Panc1 (cell line): ENCODE measurements around the gene HOXC6. TPM values are rescaled to one million over a fixed set of nuclear protein-coding genes. Genes with fewer than 3 reads are reported as not detected.

Experiments
- ATAC-seq: fragments of 200-7000 bp; cut with Tn5 transposase; 2 replicates; pipeline ENCODE4 v1.9.1; 2020; ENCODE audit warnings: mild to moderate bottlenecking, moderate library complexity
- BruUV-seq: library from RNA; stranded (reverse); fragments of 400-500 nt; replicated peaks from 2 replicates; lab custom pipeline; 2021; lab: Mats Ljungman, UMichigan
- CTCF ChIA-PET: fragments of 300-600 bp; sonication (Branson Sonifier 250); formaldehyde crosslinking; loops from one replicate; lab custom pipeline; 2022; ENCODE audit warnings: antibody characterized with exemption; lab: Charles Lee
- POLR2A ChIA-PET: fragments of 300-600 bp; sonication (Branson Sonifier 250); formaldehyde crosslinking; loops from one replicate; lab custom pipeline; 2022; ENCODE audit warnings: antibody characterized with exemption; lab: Charles Lee
- DNase-seq: peaks from one replicate; pipeline ENCODE4 v3.0.0-alpha.2; 2010; ENCODE audit warnings: low read depth, low spot score
- H3K27ac ChIP-seq: 2 replicates; pipeline ENCODE4 v1.5.1; 2011; ENCODE audit warnings: mild to moderate bottlenecking, low read length, inconsistent platforms
- H3K27me3 ChIP-seq: fragments of 200-500 bp; sonication (Bioruptor generic); 2 replicates; pipeline ENCODE4 v1.6.0; 2014; ENCODE audit warnings: low read length, inconsistent platforms; ENCODE audit not compliant: control insufficient read depth, insufficient read depth
- H3K36me3 ChIP-seq: fragments of 200-500 bp; sonication (Bioruptor generic); 2 replicates; pipeline ENCODE4 v1.5.1; 2014; ENCODE audit warnings: inconsistent platforms, mild to moderate bottlenecking, low read length, moderate library complexity; ENCODE audit not compliant: control insufficient read depth, insufficient read depth
- H3K4me1 ChIP-seq: 2 replicates; pipeline ENCODE4 v1.5.1; 2011; ENCODE audit warnings: inconsistent platforms, mild to moderate bottlenecking, low read length, moderate library complexity; ENCODE audit not compliant: control insufficient read depth, insufficient read depth
- H3K4me3 ChIP-seq, 2 experiments: 2 replicates each; pipeline ENCODE4 v1.5.1; 2011 to 2012; ENCODE audit warnings: low read depth in 2 of 2, low read length in 2 of 2, mild to moderate bottlenecking in 2 of 2, inconsistent platforms in 1 of 2, moderate library complexity in 1 of 2
- H3K9me3 ChIP-seq: fragments of 200-500 bp; sonication (Bioruptor generic); 2 replicates; pipeline ENCODE4 v1.5.1; 2014; ENCODE audit warnings: low read depth, mild to moderate bottlenecking, inconsistent platforms, low read length, moderate library complexity; ENCODE audit not compliant: control insufficient read depth, insufficient read depth
- CTCF ChIP-seq: fragments of 450-650 bp; IDR thresholded peaks from 2 replicates; pipeline ENCODE4 v1.5.1; 2017; ENCODE audit warnings: mild to moderate bottlenecking
- POLR2AphosphoS5 ChIP-seq: IDR thresholded peaks from 2 replicates; pipeline ENCODE4 v1.6.1; 2012; ENCODE audit warnings: mild to moderate bottlenecking, low read depth, low read length, moderate library complexity
- REST ChIP-seq, 2 experiments: IDR thresholded peaks; 2 replicates each; pipeline ENCODE4 v1.6.1; 2011 to 2012; ENCODE audit warnings: low read depth in 2 of 2, control low read depth in 1 of 2, low read length in 1 of 2, mild to moderate bottlenecking in 1 of 2, moderate library complexity in 1 of 2; ENCODE audit not compliant: insufficient read depth in 1 of 2
- SIN3A ChIP-seq: IDR thresholded peaks from 2 replicates; pipeline ENCODE4 v1.6.1; 2012; ENCODE audit warnings: low read depth, mild to moderate bottlenecking, low read length, moderate library complexity, borderline replicate concordance; ENCODE audit not compliant: insufficient read depth
- TCF7L2 ChIP-seq: IDR thresholded peaks from 2 replicates; pipeline ENCODE4 v1.6.1; 2011; ENCODE audit warnings: mild to moderate bottlenecking, low read depth, low read length, inconsistent platforms
- in situ Hi-C: cut with HindIII; loops from 2 replicates; pipeline ENCODE4 v1.10.0; 2016; ENCODE audit warnings: low sequenced_read_pairs, low pct_unique_long_range_greater_than_20kb
- intact Hi-C: fragments of 100-400 bp; cut with micrococcal nuclease; formaldehyde crosslinking; loops from one replicate; pipeline ENCODE4 v1.10.0; 2022; ENCODE audit not compliant: unreplicated experiment
- total RNA-seq: library from RNA; stranded (reverse); gene quantifications from one replicate; pipeline ENCODE4 v1.2.1, GENCODE V29; 2021; ENCODE audit not compliant: unreplicated experiment

Gene HOXC6
- total RNA-seq, 1 experiment from 2014 or later: 52.2 TPM

GRCh38 chr12:54006559-54007220, 21.6 kb upstream of the HOXC6 start:
- no peak for DNase-seq
- Histone ChIP-seq H3K4me1 (peaks cover 45% of the 10 kb centered on the region), H3K36me3 (peaks cover 3% of the 10 kb centered on the region; the same call in 1 of the 2 replicates), H3K27me3 (no peaks in the 10 kb centered on the region), H3K4me3 (peak overlapping the region; percentile 47 to 66), H3K9me3 (no peaks in the 10 kb centered on the region), H3K27ac (peak overlapping the region; percentile 99)
- ChIA-PET CTCF (interaction anchor here (0.6 to 1.0 kb wide), 8 partner anchors 12 to 364 kb away, joined by 3 to 8 read pairs (median 4); partner anchors contain the start of gene HOXC10), POLR2A (interaction anchor here (0.6 to 0.7 kb wide), 2 partner anchors 183 to 200 kb away, joined by 3 read pairs; no protein-coding TSS in a partner anchor)
- in situ Hi-C loops (no loop called here), intact Hi-C loops (loop anchor here (1.0 kb wide), 3 partner anchors 15 to 195 kb away; no protein-coding TSS in a partner anchor)
- BruUV-seq: no TSS peak
- TF ChIP-seq SIN3A (no peak), TCF7L2 (no peak), CTCF (no peak), POLR2AphosphoS5 (peak; percentile 44; the same call in 1 of the 2 replicates), REST (IDR thresholded peaks at IDR 0.05; ENCODE audit: insufficient read depth in 1 of 2, low read depth in 2 of 2, low read length in 1 of 2) (no peak)
- no peak for ATAC-seq

- Histone ChIP-seq H3K9me3 (no peaks in the 10 kb centered on the region), H3K27ac (peak overlapping the region; percentile 99), H3K27me3 (no peaks in the 10 kb centered on the region), H3K36me3 (peaks cover 1% of the 10 kb centered on the region; the same call in 1 of the 2 replicates), H3K4me3 (peak overlapping the region; percentile 47 to 66), H3K4me1 (peaks cover 49% of the 10 kb centered on the region)
- ATAC-seq (no peak), DNase-seq (no peak)
- no peak for TF ChIP-seq CTCF
- TF ChIP-seq REST (IDR thresholded peaks at IDR 0.05; ENCODE audit: insufficient read depth in 1 of 2, low read depth in 2 of 2, low read length in 1 of 2): no peak
- TF ChIP-seq POLR2AphosphoS5: no peak
- ChIA-PET POLR2A (interaction anchor here (1.4 kb wide), 1 partner anchor 9 kb away, joined by 5 read pairs; no protein-coding TSS in a partner anchor), CTCF (interaction anchor here (0.5 to 1.5 kb wide), 9 partner anchors 19 to 317 kb away, joined by 3 to 6 read pairs (median 3); partner anchors contain the start of genes COPZ1 and HOXC10)
- intact Hi-C loops: no loop called here
- no TSS peak for BruUV-seq
- in situ Hi-C loops: no loop called here
Measured at GRCh38 chr12:54007538-54008259, 20.5 kb upstream of the HOXC6 start.
